ENCODE data around the gene AHCYL2. TPM values are rescaled to one million over a fixed set of nuclear protein-coding genes. Genes with fewer than 3 reads are reported as not detected.

The AHCYL2 gene
- total RNA-seq, 1 experiment from 2014 or later = 20.2 TPM

- H3K4me1 ChIP-seq (ENCODE audit: control insufficient read depth, insufficient read depth, low read length) = no peaks in the 10 kb centered on the region
- TF ChIP-seq POLR2AphosphoS5 (IDR thresholded peaks at IDR 0.05; ENCODE audit: low read depth, low read length) (no peak), SIN3A (IDR thresholded peaks at IDR 0.05; ENCODE audit: borderline replicate concordance, insufficient read depth, low read depth, low read length) (no peak), TCF7L2 (IDR thresholded peaks at IDR 0.05; ENCODE audit: low read depth, low read length) (no peak), REST (IDR thresholded peaks at IDR 0.05; ENCODE audit: insufficient read depth in 1 of 2, low read depth in 2 of 2, low read length in 1 of 2) (no peak), CTCF (IDR thresholded peaks at IDR 0.05) (no peak)
- no peak overlapping the region for H3K27ac ChIP-seq (ENCODE audit: low read length)
- BruUV-seq (replicated peaks) = no TSS peak
- ATAC-seq (no peak), DNase-seq (ENCODE audit: low read depth, low spot score) (no peak)
- intact Hi-C loops (cut with micrococcal nuclease; ENCODE audit: unreplicated experiment) = no loop called here
- in situ Hi-C loops (cut with HindIII; ENCODE audit: low pct_unique_long_range_greater_than_20kb, low sequenced_read_pairs) = no loop called here
- no peaks in the 10 kb centered on the region for H3K9me3 ChIP-seq (ENCODE audit: control insufficient read depth, insufficient read depth, low read depth, low read length)
- ChIA-PET POLR2A (no interaction called here), CTCF (no interaction called here)
- no peaks in the 10 kb centered on the region for H3K36me3 ChIP-seq (ENCODE audit: control insufficient read depth, insufficient read depth, low read length)
- no peak overlapping the region for H3K4me3 ChIP-seq (ENCODE audit: low read depth in 2 of 2, low read length in 2 of 2)
- H3K27me3 ChIP-seq (ENCODE audit: control insufficient read depth, insufficient read depth, low read length) = no peaks in the 10 kb centered on the region
These were observed 233.3 kb downstream of the AHCYL2 start for GRCh38 chr7:129458171-129458570.

GRCh38 chr7:129461809-129462208, 237.0 kb downstream of the AHCYL2 start:
- intact Hi-C loops (cut with micrococcal nuclease; ENCODE audit: unreplicated experiment) = no loop called here
- DNase-seq (ENCODE audit: low read depth, low spot score) (no peak), ATAC-seq (no peak)
- Histone ChIP-seq H3K9me3 (ENCODE audit: control insufficient read depth, insufficient read depth, low read depth, low read length) (no peaks in the 10 kb centered on the region), H3K27ac (ENCODE audit: low read length) (no peak overlapping the region), H3K36me3 (ENCODE audit: control insufficient read depth, insufficient read depth, low read length) (no peaks in the 10 kb centered on the region), H3K27me3 (ENCODE audit: control insufficient read depth, insufficient read depth, low read length) (no peaks in the 10 kb centered on the region), H3K4me1 (ENCODE audit: control insufficient read depth, insufficient read depth, low read length) (no peaks in the 10 kb centered on the region), H3K4me3 (ENCODE audit: low read depth in 2 of 2, low read length in 2 of 2) (no peak overlapping the region)
- TF ChIP-seq REST (IDR thresholded peaks at IDR 0.05; ENCODE audit: insufficient read depth in 1 of 2, low read depth in 2 of 2, low read length in 1 of 2) (no peak), SIN3A (IDR thresholded peaks at IDR 0.05; ENCODE audit: borderline replicate concordance, insufficient read depth, low read depth, low read length) (no peak), TCF7L2 (IDR thresholded peaks at IDR 0.05; ENCODE audit: low read depth, low read length) (no peak), POLR2AphosphoS5 (IDR thresholded peaks at IDR 0.05; ENCODE audit: low read depth, low read length) (no peak), CTCF (IDR thresholded peaks at IDR 0.05) (no peak)
- in situ Hi-C loops (cut with HindIII; ENCODE audit: low pct_unique_long_range_greater_than_20kb, low sequenced_read_pairs) = no loop called here
- POLR2A ChIA-PET = no interaction called here
- CTCF ChIA-PET = no interaction called here
- BruUV-seq (replicated peaks) = no TSS peak
